HCT116 (cell line): Measurements from ENCODE around the gene UBE2J2. TPM values are rescaled to one million over a fixed set of nuclear protein-coding genes. Genes with fewer than 3 reads are reported as not detected.

ENCODE experiments used
- ATAC-seq: fragments of 200-7000 bp; cut with Tn5 transposase; 2 replicates; pipeline ENCODE4 v1.9.1; 2020; ENCODE audit warnings: mild to moderate bottlenecking, moderate library complexity
- BruUV-seq: library from RNA; stranded (reverse); fragments of 400-500 nt; replicated peaks from 2 replicates; lab custom pipeline; 2021; lab: Mats Ljungman, UMichigan
- CTCF ChIA-PET: fragments of 300-600 bp; sonication (Branson Sonifier 250); formaldehyde crosslinking; loops from one replicate; lab custom pipeline; 2021; ENCODE audit warnings: antibody characterized with exemption; lab: Charles Lee
- POLR2A ChIA-PET: fragments of 300-600, 350-600 bp; sonication (Branson Sonifier 250); formaldehyde crosslinking; loops from one replicate; lab custom pipeline; 2021; ENCODE audit warnings: antibody characterized with exemption; lab: Charles Lee
- RAD21 ChIA-PET, 2 experiments: fragments of 300-600 bp; sonication (Branson Sonifier 250); formaldehyde crosslinking; loops; one replicate each; lab custom pipeline; 2023; ENCODE audit warnings: low total read pairs in 2 of 2; ENCODE audit not compliant: uncharacterized antibody in 2 of 2, unreplicated experiment in 2 of 2, low non-redundant PET in 1 of 2; lab: Charles Lee
- DNase-seq: peaks from one replicate; pipeline ENCODE4 v3.0.0-alpha.2; 2010; ENCODE audit warnings: low read depth, low spot score
- H2AFZ ChIP-seq: fragments of 200-600 bp; shearing (Covaris generic), sonication (generic); 2 replicates; pipeline ENCODE4 v1.6.1; 2017; ENCODE audit warnings: low read depth, mixed run types, mixed read lengths, antibody characterized with exemption, low read length; ENCODE audit not compliant: poor library complexity, severe bottlenecking
- H3K27ac ChIP-seq: 2 replicates; pipeline ENCODE4 v1.5.1; 2012; ENCODE audit warnings: low read depth, low read length
- H3K27me3 ChIP-seq: fragments of 200-600 bp; sonication (generic); 2 replicates; pipeline ENCODE4 v1.6.1; 2016; ENCODE audit warnings: mixed run types, low read length, mixed read lengths; ENCODE audit not compliant: insufficient read depth
- H3K36me3 ChIP-seq, 2 experiments: fragments of 200-500 bp in 1 of 2; fragments of 200-600 bp in 1 of 2; sonication (Bioruptor generic) in 1 of 2; sonication (generic) in 1 of 2; 2 replicates each; pipeline versions ENCODE4 v1.5.1 to v1.6.1; 2014 to 2016; ENCODE audit warnings: low read length in 2 of 2, inconsistent platforms in 1 of 2, mixed read lengths in 1 of 2, mixed run types in 1 of 2; ENCODE audit not compliant: insufficient read depth in 2 of 2, control insufficient read depth in 1 of 2
- H3K4me1 ChIP-seq, 2 experiments: fragments of 200-600 bp in 1 of 2; sonication (generic) in 1 of 2; 2 replicates each; pipeline versions ENCODE4 v1.5.1 to v1.6.1; 2012 to 2017; ENCODE audit warnings: low read length in 2 of 2, inconsistent platforms in 1 of 2, mild to moderate bottlenecking in 1 of 2, mixed read lengths in 1 of 2, mixed run types in 1 of 2, moderate library complexity in 1 of 2; ENCODE audit not compliant: insufficient read depth in 2 of 2, control insufficient read depth in 1 of 2
- H3K4me2 ChIP-seq: fragments of 200-600 bp; sonication (generic); 2 replicates; pipeline ENCODE4 v1.6.1; 2017; ENCODE audit warnings: mixed run types, low read length, mixed read lengths
- H3K4me3 ChIP-seq, 2 experiments: fragments of 200-600 bp in 1 of 2; sonication (generic) in 1 of 2; replicated peaks in 1 of 2; 2 replicates each; pipeline ENCODE4 v1.5.1; 2011 to 2016; ENCODE audit warnings: low read length in 2 of 2, control low read depth in 1 of 2, low read depth in 1 of 2, mild to moderate bottlenecking in 1 of 2, mixed read lengths in 1 of 2, mixed run types in 1 of 2
- H3K79me2 ChIP-seq: fragments of 200-600 bp; sonication (generic); 2 replicates; pipeline ENCODE4 v1.6.1; 2017; ENCODE audit warnings: mild to moderate bottlenecking, mixed run types, low read length, moderate library complexity, mixed read lengths; ENCODE audit not compliant: insufficient read depth
- H3K9ac ChIP-seq: fragments of 200-600 bp; sonication (generic); 2 replicates; pipeline ENCODE4 v1.6.1; 2016; ENCODE audit warnings: low read length, mixed read lengths
- H3K9me2 ChIP-seq: fragments of 200-600 bp; sonication (generic), shearing (Covaris generic); 2 replicates; pipeline ENCODE4 v1.6.1; 2017; ENCODE audit warnings: mixed run types, mild to moderate bottlenecking, moderate library complexity; ENCODE audit not compliant: insufficient read depth
- H3K9me3 ChIP-seq, 2 experiments: fragments of 200-500 bp in 1 of 2; fragments of 200-600 bp in 1 of 2; sonication (Bioruptor generic) in 1 of 2; sonication (generic) in 1 of 2; 2 replicates each; pipeline ENCODE4 v1.6.1; 2014 to 2017; ENCODE audit warnings: low read length in 2 of 2, mixed read lengths in 2 of 2, inconsistent platforms in 1 of 2, low read depth in 1 of 2, mild to moderate bottlenecking in 1 of 2, mixed run types in 1 of 2, moderate library complexity in 1 of 2; ENCODE audit not compliant: control insufficient read depth in 1 of 2, insufficient read depth in 1 of 2
- H4K20me1 ChIP-seq: fragments of 200-600 bp; sonication (generic), shearing (Covaris generic); 2 replicates; pipeline ENCODE4 v1.6.1; 2017; ENCODE audit warnings: mixed run types, mild to moderate bottlenecking, moderate library complexity; ENCODE audit not compliant: insufficient read depth
- ATF3 ChIP-seq: IDR thresholded peaks from 2 replicates; pipeline ENCODE4 v1.6.1; 2012
- CBX3 ChIP-seq: IDR thresholded peaks from 2 replicates; pipeline ENCODE4 v1.6.1; 2012; ENCODE audit warnings: low read depth
- ELF1 ChIP-seq: IDR thresholded peaks from 2 replicates; pipeline ENCODE4 v1.6.1; 2012; ENCODE audit warnings: low read depth, borderline replicate concordance
- EZH2 ChIP-seq: fragments of 200-600 bp; sonication (generic); IDR thresholded peaks from 2 replicates; pipeline ENCODE4 v1.6.1; 2017; ENCODE audit warnings: antibody characterized with exemption, mixed run types
- EZH2phosphoT487 ChIP-seq: fragments of 200-600 bp; IDR thresholded peaks from 2 replicates; pipeline ENCODE4 v1.6.1; 2018; ENCODE audit warnings: antibody characterized with exemption, borderline replicate concordance
- FOSL1 ChIP-seq: IDR thresholded peaks from 2 replicates; pipeline ENCODE4 v1.6.1; 2012; ENCODE audit warnings: low read depth
- JUND ChIP-seq: IDR thresholded peaks from 2 replicates; pipeline ENCODE4 v1.6.1; 2012
- RAD21 ChIP-seq: IDR thresholded peaks from 2 replicates; pipeline ENCODE4 v1.6.1; 2012; ENCODE audit warnings: low read depth, mild to moderate bottlenecking
- SIN3A ChIP-seq: IDR thresholded peaks from 2 replicates; pipeline ENCODE4 v1.6.1; 2012; ENCODE audit warnings: low read depth
- SRF ChIP-seq: IDR thresholded peaks from 2 replicates; pipeline ENCODE4 v1.6.1; 2012; ENCODE audit warnings: low read depth
- ZFX ChIP-seq: fragments of 450-650 bp; IDR thresholded peaks from 2 replicates; pipeline ENCODE4 v1.6.1; 2017
- ZNF274 ChIP-seq: fragments of 200-500 bp; sonication (Bioruptor generic); IDR thresholded peaks from 2 replicates; pipeline ENCODE4 v1.6.1; 2014; ENCODE audit warnings: mild to moderate bottlenecking, low read depth, low read length, inconsistent platforms
- intact Hi-C: fragments of 100-400 bp; cut with micrococcal nuclease; formaldehyde crosslinking; loops from 2 replicates; pipeline ENCODE4 v1.10.0; 2022
- total RNA-seq: library from RNA; stranded (reverse); gene quantifications from one replicate; pipeline ENCODE4 v1.2.1, GENCODE V29; 2021; ENCODE audit not compliant: unreplicated experiment
- TF ChIP-seq, protein P1 (sequence below), 3 experiments: fragments of 200-600 bp in 1 of 3; sonication (generic) in 1 of 3; IDR thresholded peaks in 2 of 3; conservative IDR thresholded peaks in 1 of 3; 2 replicates each; pipeline ENCODE4 v1.5.1; 2012 to 2017; ENCODE audit warnings: low read depth in 2 of 3, low read length in 2 of 3, antibody characterized with exemption in 1 of 3, borderline replicate concordance in 1 of 3, control low read depth in 1 of 3, mild to moderate bottlenecking in 1 of 3, mixed read lengths in 1 of 3, mixed run types in 1 of 3, moderate library complexity in 1 of 3; ENCODE audit not compliant: insufficient read depth in 1 of 3
- TF ChIP-seq, protein P2 (sequence below): IDR thresholded peaks from 2 replicates; pipeline ENCODE4 v1.6.1; 2011; ENCODE audit warnings: mild to moderate bottlenecking, low read length, moderate library complexity; ENCODE audit not compliant: insufficient replicate concordance; ENCODE audit errors: extremely low read depth
- TF ChIP-seq, protein P3 (sequence below): IDR thresholded peaks from 2 replicates; pipeline ENCODE4 v1.6.1; 2012; ENCODE audit warnings: low read depth

The UBE2J2 gene
- total RNA-seq, 1 experiment from 2014 or later, result 67.7 TPM

- TF ChIP-seq, protein P1, sequence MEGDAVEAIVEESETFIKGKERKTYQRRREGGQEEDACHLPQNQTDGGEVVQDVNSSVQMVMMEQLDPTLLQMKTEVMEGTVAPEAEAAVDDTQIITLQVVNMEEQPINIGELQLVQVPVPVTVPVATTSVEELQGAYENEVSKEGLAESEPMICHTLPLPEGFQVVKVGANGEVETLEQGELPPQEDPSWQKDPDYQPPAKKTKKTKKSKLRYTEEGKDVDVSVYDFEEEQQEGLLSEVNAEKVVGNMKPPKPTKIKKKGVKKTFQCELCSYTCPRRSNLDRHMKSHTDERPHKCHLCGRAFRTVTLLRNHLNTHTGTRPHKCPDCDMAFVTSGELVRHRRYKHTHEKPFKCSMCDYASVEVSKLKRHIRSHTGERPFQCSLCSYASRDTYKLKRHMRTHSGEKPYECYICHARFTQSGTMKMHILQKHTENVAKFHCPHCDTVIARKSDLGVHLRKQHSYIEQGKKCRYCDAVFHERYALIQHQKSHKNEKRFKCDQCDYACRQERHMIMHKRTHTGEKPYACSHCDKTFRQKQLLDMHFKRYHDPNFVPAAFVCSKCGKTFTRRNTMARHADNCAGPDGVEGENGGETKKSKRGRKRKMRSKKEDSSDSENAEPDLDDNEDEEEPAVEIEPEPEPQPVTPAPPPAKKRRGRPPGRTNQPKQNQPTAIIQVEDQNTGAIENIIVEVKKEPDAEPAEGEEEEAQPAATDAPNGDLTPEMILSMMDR (IDR thresholded peaks at IDR 0.05 in 2 of 3, conservative IDR thresholded peaks at IDR 0.05 in 1 of 3; ENCODE audit: borderline replicate concordance in 1 of 3, insufficient read depth in 1 of 3, low read depth in 2 of 3, low read length in 2 of 3), result no peak
- TF ChIP-seq RAD21 (no peak), FOSL1 (no peak), EZH2phosphoT487 (no peak), ELF1 (no peak), SRF (no peak), SIN3A (no peak), EZH2 (no peak), ZNF274 (no peak)
- TF ChIP-seq, protein P2, sequence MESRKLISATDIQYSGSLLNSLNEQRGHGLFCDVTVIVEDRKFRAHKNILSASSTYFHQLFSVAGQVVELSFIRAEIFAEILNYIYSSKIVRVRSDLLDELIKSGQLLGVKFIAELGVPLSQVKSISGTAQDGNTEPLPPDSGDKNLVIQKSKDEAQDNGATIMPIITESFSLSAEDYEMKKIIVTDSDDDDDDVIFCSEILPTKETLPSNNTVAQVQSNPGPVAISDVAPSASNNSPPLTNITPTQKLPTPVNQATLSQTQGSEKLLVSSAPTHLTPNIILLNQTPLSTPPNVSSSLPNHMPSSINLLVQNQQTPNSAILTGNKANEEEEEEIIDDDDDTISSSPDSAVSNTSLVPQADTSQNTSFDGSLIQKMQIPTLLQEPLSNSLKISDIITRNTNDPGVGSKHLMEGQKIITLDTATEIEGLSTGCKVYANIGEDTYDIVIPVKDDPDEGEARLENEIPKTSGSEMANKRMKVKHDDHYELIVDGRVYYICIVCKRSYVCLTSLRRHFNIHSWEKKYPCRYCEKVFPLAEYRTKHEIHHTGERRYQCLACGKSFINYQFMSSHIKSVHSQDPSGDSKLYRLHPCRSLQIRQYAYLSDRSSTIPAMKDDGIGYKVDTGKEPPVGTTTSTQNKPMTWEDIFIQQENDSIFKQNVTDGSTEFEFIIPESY, result no peak
Measured at GRCh38 chr1:1292851-1293250, 19.2 kb upstream of the UBE2J2 start (continued).

- CTCF ChIA-PET, result interaction anchor here (0.8 to 2.8 kb wide), 12 partner anchors 9 to 316 kb away, joined by 3 to 30 read pairs (median 4); no protein-coding TSS in a partner anchor
- POLR2A ChIA-PET, result no interaction called here
- Histone ChIP-seq H3K4me1 (peaks cover 14 to 34% of the 10 kb centered on the region in 2 experiments), H3K27ac (no peak overlapping the region), H3K9me3 (no peaks in the 10 kb centered on the region), H3K4me2 (no peak overlapping the region), H3K4me3 (no peak overlapping the region), H3K9me2 (no peaks in the 10 kb centered on the region), H3K27me3 (no peaks in the 10 kb centered on the region), H3K36me3 (no peaks in the 10 kb centered on the region), H2AFZ (no peak overlapping the region), H4K20me1 (no peaks in the 10 kb centered on the region), H3K79me2 (no peaks in the 10 kb centered on the region), H3K9ac (no peak overlapping the region)
- TF ChIP-seq CBX3, result no peak
- no peak for TF ChIP-seq EZH2phosphoT487
- TF ChIP-seq, protein P3, sequence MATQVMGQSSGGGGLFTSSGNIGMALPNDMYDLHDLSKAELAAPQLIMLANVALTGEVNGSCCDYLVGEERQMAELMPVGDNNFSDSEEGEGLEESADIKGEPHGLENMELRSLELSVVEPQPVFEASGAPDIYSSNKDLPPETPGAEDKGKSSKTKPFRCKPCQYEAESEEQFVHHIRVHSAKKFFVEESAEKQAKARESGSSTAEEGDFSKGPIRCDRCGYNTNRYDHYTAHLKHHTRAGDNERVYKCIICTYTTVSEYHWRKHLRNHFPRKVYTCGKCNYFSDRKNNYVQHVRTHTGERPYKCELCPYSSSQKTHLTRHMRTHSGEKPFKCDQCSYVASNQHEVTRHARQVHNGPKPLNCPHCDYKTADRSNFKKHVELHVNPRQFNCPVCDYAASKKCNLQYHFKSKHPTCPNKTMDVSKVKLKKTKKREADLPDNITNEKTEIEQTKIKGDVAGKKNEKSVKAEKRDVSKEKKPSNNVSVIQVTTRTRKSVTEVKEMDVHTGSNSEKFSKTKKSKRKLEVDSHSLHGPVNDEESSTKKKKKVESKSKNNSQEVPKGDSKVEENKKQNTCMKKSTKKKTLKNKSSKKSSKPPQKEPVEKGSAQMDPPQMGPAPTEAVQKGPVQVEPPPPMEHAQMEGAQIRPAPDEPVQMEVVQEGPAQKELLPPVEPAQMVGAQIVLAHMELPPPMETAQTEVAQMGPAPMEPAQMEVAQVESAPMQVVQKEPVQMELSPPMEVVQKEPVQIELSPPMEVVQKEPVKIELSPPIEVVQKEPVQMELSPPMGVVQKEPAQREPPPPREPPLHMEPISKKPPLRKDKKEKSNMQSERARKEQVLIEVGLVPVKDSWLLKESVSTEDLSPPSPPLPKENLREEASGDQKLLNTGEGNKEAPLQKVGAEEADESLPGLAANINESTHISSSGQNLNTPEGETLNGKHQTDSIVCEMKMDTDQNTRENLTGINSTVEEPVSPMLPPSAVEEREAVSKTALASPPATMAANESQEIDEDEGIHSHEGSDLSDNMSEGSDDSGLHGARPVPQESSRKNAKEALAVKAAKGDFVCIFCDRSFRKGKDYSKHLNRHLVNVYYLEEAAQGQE, result no peak
- TF ChIP-seq FOSL1, result no peak
- no peak for TF ChIP-seq ZFX
- TF ChIP-seq ATF3, result no peak
- no peak for TF ChIP-seq JUND
- no peak for ATAC-seq
- RAD21 ChIA-PET, result interaction anchor here (0.7 to 1.5 kb wide), 5 partner anchors 12 to 170 kb away, joined by 3 to 7 read pairs (median 3); partner anchors contain the start of gene UBE2J2 (in 1 of the 2)
- no peak for DNase-seq
- BruUV-seq, result no TSS peak
- intact Hi-C loops, result no loop called here
Measured at GRCh38 chr1:1292442-1292779, 18.8 kb upstream of the UBE2J2 start.
